GM03348 (cell line): ENCODE measurements around the gene ARID1A.
"Not testable (repeated sequence)": the region's sequence is repeated elsewhere in the genome, so short reads cannot be mapped to it uniquely, and the experiment has no call there.

Experiments
- DNase-seq: peaks from one replicate; pipeline ENCODE4 v3.0.0; 2012; ENCODE audit warnings: low spot score

Gene ARID1A

GRCh38 chr1:26695356-26696118 lies at the start of gene ARID1A:
Gene ARID1A, plus strand, starts transcription at chr1:26696015. Its CDS starts 389 bp downstream, at chr1:26696404.
- DNase-seq: peak; percentile 94

DNA sequence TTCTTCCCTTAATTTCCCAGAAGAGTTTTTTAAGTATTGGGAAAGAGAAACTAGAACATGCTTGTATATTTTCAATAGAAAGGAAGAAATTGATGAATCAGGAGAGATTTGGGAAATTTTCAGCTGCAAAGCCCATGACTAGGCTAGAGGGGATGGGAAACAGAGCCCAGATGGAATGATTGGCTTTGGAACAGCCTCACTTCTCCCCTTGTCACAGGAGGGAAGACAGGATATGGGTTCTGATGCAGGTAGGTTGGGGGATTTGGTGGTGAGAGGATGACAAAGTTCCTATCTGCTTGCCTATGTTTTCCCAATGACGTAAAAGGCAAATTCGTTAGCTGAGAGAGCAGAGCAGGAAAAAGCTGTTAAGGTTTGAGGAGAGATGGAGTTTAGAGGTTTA lies 31.0 kb upstream of the ARID1A start:
- DNase-seq: no peak

- DNase-seq: no peak
These were observed 29.0 kb upstream of the ARID1A start for GRCh38 chr1:26666855-26667254.

DNA sequence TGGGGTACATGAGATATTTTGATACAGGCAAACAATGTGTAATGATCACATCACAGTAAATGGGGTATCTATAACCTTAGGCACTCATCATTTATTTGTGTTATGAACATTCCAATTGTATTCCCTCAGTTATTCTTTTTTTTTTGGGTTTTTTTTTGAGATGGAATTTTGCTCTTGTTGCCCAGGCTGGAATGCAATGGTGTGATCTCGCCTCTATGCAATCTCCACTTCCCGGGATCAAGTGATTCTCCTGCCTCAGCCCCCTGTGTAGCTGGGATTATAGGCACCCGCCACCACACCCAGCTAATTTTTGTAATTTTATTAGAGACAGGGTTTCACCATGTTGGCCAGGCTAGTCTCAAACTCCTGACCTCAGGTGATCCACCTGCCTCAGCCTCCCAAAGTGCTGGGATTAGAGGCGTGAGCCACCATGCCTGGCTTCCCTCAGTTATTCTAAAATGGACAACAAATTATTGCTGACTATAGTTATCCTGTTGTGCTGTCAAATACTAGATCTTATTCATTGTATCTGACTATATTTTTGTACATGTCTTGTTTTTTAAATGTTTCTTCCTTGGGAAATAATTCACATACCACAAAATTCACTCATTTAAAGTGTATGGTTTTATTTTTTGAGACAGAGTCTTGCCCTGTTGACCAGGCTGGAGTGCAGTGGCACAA lies 27.6 kb upstream of the ARID1A start:
- DNase-seq: not testable (repeated sequence)

DNA sequence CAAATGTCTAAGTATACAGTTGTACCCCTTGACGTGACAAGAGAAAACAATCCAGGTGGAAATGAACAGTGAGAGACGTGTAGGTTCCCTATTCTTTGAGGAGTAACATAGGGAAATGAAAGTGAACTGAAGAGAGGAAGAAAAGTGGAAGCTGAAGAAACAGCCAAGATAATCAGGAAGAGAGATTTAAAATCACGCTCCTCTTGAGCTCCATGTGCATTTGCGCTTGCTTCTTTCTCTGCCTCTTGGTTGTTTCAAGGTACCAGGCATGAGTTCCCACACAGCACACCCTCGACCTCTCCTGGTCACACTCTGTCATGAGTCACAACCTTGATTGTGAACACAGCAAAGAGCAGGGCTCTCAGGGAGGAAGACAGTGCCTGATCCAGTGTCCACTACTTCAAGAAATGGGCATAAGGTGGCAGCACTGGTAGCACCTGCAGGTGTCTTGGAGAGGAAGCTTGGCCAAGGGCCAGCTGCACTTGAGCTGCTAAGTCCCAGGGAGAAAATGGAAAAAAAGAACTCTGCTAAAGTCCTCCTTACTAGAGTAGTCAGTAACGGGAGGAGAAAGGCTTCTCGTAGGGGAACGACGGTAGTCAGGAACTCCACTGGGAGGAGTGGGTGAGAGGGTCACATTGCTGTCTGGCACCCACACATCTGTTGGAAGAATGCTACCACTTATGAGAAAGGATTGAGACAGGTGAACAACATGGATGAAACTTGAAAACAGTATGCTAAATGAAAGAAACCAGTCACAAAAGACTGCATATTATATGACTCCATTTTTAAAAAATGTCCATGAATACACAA lies 18.3 kb upstream of the ARID1A start:
- DNase-seq: peak; percentile 43

GRCh38 chr1:26684763-26685508 lies 10.9 kb upstream of the ARID1A start:
- DNase-seq: no peak

GRCh38 chr1:26686795-26687194 lies 9.0 kb upstream of the ARID1A start:
- no peak for DNase-seq

- DNase-seq: no peak
These were observed 6.3 kb upstream of the ARID1A start for GRCh38 chr1:26689504-26689903.

- no peak for DNase-seq
These were observed 5.7 kb upstream of the ARID1A start for GRCh38 chr1:26690157-26690556.

GRCh38 chr1:26690576-26691031 lies 5.2 kb upstream of the ARID1A start:
- DNase-seq: no peak

DNA sequence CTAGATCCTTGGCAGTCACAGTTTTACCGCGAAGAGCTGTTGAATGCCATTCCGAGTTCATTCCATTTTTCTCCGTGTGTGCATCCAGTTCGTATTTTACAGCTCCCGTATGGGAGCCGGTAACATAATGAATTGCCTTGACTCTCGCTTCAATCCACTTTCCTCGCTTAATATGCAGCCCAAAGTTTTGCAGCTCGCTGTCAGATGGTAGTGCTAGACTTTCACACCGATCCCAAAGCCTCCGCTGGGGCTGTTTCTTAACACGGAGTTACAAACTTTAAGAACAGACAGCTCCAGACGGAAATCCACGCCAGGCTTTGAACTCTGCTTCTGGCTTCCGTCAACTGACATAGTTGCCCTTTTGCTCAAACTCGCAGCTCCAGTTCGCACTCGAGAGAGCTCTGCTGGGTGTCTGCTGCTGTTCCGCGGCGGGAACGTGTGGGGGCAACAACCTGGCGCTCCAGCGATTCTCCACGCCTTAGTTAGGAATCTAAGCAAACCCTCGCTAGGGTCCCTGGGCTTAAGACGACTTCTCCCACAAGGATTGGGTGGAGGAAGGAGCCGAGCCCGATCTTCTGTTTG lies 3.5 kb upstream of the ARID1A start:
- peak; percentile 82 for DNase-seq

DNA sequence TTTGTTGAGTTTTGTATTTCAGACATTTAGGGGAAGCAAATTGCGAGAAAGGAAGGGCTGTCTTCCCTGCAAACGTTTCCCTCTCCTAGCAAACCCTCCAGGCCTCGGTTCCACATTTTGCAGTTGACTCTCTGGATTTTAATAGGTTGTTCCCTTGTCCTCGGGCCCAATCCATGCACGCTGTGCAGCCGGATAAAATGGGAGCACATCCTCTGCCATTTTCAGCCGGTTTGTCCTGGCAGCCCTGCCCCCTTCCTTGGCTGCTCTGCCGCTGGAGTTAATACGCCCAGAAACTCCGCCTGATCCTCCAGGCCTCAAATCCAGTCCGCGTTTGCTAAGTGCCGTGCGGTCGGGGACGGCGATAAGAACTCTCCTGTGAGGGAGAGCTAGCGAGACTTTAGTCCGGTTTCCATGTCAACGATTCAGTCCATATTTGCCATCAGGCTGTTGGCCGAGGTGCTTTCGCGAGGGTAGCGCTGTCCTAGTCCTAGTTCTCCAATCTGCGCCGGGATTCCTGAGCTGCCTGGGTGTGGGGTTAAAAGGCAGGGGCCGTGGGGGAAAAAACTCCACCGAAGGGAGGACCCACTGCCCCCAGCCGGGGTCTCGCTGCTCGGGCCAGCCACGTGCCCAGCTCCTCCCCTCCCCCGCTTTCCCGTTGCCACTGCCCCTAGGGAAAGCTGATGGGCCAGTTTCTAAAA lies 2.9 kb upstream of the ARID1A start:
- peak; percentile 91 for DNase-seq

DNA sequence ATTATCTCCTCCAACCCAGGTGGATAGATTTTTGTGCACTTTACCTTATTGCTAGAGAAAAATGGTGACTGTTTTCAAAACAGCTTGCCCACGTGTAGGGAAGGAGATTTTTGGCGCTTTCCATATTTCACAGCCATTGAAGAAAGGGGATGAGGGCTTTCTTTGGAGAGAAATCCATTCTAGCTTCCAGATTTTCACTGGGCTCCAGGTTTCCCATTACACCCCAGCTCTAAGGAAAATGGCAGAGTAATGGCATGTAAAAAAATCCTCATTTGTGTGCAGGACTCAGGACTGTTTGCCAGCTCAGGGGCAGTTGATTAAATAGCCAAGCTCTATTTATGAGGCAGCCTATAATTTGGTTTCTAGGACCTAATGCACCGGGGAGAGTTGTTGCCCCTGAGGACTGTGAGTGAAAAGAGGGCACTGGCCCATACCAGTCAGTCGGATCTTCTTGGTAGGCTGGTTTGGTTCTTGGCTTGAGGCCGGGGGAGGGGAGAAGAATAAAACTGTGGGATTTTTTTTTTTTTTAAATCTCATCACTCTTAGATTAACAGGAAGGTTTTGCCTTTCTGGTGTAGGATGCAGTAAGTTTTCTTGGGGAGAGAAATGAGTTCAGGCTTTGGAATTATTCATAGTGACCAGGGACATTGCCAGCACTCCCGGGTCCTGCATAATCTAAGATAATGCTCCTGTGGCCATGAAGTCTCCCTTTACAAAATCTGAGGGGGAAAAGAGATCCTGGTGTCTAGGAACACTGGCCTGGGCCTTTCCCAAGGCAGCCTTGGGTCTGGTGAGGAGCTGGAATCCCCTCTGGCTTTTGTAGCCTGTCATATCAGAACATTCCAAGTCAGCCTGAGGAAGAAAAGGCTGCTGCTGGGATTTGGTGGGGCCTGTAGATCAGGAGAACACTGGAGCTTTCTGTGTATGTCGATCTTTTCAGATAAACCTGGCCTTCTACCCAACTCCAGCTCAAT lies 1.9 kb upstream of the ARID1A start:
- no peak for DNase-seq

- DNase-seq: no peak
These were observed 1.0 kb upstream of the ARID1A start for GRCh38 chr1:26694638-26695355.

- peak; percentile 65 for DNase-seq
These were observed 371 bp downstream of the ARID1A start for GRCh38 chr1:26696119-26696653.

- peak; percentile 38 for DNase-seq
These were observed 1.0 kb downstream of the ARID1A start for GRCh38 chr1:26696654-26697430.

- no peak for DNase-seq
These were observed 1.7 kb downstream of the ARID1A start for GRCh38 chr1:26697431-26697977.
